ENCODE data around the gene CCNQ.

CCNQ gene

DNA sequence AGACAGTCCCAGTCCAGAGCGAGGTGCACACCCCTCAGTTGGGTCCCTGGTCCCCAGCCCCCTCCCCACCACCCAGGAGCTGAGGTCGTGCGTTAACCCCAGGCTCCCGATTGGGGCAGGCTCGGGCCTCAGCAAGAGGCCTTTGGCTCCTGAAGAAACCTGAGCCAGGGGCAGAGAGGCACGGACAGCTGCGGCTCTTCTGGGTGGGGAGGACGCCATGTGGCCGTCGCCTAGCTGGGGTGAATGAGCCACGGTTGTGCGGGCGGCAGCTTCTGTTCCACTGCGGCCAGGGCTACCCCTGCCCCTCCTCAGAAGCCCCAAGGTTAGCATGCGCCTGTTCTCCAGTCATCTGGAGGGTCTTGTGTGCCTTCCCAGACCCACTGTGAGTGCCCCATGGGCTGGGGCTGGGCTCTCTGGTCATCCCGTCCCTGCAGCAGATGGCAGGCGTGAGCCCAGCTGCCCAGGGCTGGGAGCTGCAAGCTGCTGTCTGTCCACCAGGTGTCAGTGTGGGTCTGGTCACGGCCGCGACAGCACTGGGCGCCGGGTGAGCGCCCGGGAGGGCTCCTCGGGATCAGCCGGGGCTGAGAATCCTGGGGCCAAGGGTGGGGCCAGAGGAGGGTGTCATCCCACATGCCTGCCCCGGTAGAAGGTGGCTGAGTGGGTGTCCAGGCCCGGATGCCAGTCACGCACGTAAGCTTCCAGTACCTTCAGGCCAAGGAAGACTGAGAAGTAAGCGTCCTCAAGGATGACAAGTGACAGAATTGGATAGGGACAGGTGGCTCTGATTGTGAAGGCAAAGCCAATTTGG, 59.6 kb downstream of the CCNQ start:
- peak; percentile 42 for DNase-seq (ENCODE audit: low read depth)

DNA sequence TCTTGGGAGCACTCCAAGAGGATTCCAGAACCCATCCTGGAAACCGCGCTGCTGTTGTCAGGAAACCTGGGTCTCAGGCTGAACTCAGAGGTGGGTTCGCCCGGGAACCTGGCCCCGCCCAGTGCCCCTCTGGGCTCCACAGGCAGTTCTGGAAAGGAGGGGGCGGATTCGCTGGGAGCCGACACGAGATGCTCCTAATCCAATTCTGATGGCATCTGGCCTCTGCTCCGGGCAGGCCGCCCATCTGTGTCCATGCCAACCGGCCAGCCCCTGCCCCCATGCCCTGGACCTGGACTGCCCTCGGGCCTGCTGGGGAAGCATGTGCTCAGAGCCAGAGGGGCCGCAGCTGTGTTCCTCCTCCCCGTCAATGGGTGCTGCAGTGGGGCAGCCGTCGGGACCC, 60.5 kb downstream of the CCNQ start:
- DNase-seq (ENCODE audit: low read depth): no peak
